ENCODE results near the gene DENND11. TPM values are rescaled to one million over a fixed set of nuclear protein-coding genes. Genes with fewer than 3 reads are reported as not detected.

The DENND11 gene
- total and polyA plus RNA-seq, 8 donors, result 5.1 to 24.3 (median 17.9) TPM

GRCh38 chr7:141710301-141710700, 8.3 kb upstream of the DENND11 start:
- DNase-seq (no peak), ATAC-seq (no peak), FAIRE-seq (no peak)
- Histone ChIP-seq H3K36me3 (no peaks in the 10 kb centered on the region), H3K4me3 (no peak overlapping the region), H3K27ac (no peak overlapping the region), H3K9me3 (no peaks in the 10 kb centered on the region), H3K4me1 (no peaks in the 10 kb centered on the region), H3K27me3 (no peaks in the 10 kb centered on the region)
- WGBS, 2 donors, result 48 to 49% methylated on average over 1 of the region's 1 CpG
- TF ChIP-seq CTCF (IDR thresholded peaks at IDR 0.05), result no peak
- intact Hi-C loops (cut with DNase I), result no loop called here

GRCh38 chr7:141709749-141710148, 7.8 kb upstream of the DENND11 start:
- WGBS, 2 donors, result 85 to 92% methylated on average over 4 of the region's 4 CpGs
- Histone ChIP-seq H3K36me3 (no peaks in the 10 kb centered on the region), H3K27ac (no peak overlapping the region), H3K4me3 (no peak overlapping the region), H3K27me3 (no peaks in the 10 kb centered on the region), H3K9me3 (no peaks in the 10 kb centered on the region), H3K4me1 (no peaks in the 10 kb centered on the region)
- DNase-seq (no peak), FAIRE-seq (no peak), ATAC-seq (no peak)
- TF ChIP-seq CTCF (IDR thresholded peaks at IDR 0.05), result no peak
- intact Hi-C loops (cut with DNase I), result no loop called here

- Histone ChIP-seq H3K36me3 (no peaks in the 10 kb centered on the region), H3K4me3 (no peak overlapping the region), H3K4me1 (no peaks in the 10 kb centered on the region), H3K27me3 (no peaks in the 10 kb centered on the region), H3K27ac (no peak overlapping the region), H3K9me3 (no peaks in the 10 kb centered on the region)
- WGBS, 2 donors, result 63 to 65% methylated on average over 2 of the region's 2 CpGs
- no peak for TF ChIP-seq CTCF (IDR thresholded peaks at IDR 0.05)
- FAIRE-seq (no peak), DNase-seq (no peak), ATAC-seq (no peak)
- intact Hi-C loops (cut with DNase I), result no loop called here
Observed at GRCh38 chr7:141709318-141709717, 7.4 kb upstream of the DENND11 start.

- Histone ChIP-seq H3K36me3 (no peaks in the 10 kb centered on the region), H3K27ac (no peak within 1 kb of the TSS), H3K9me3 (no peaks in the 10 kb centered on the region), H3K4me3 (no peak within 1 kb of the TSS), H3K27me3 (no peaks in the 10 kb centered on the region), H3K4me1 (peaks cover 0 to 3% (median 0%) of the 10 kb centered on the region in 3 donors)
- 87 to 89% methylated on average over 6 of the region's 6 CpGs for WGBS, 2 donors
- no peak for TF ChIP-seq CTCF (IDR thresholded peaks at IDR 0.05)
- intact Hi-C loops (cut with DNase I), result no loop called here
- FAIRE-seq (no peak), DNase-seq (no peak), ATAC-seq (no peak)
Observed at GRCh38 chr7:141708351-141708750, 6.4 kb upstream of the DENND11 start, which contains the start of gene WEE2. Gene WEE2 (plus strand): TSS chr7:141708353. CDS start chr7:141708759, 406 bp downstream.

- H3K27me3 ChIP-seq, result no peaks in the 10 kb centered on the region
- no peaks in the 10 kb centered on the region for H3K36me3 ChIP-seq
- ATAC-seq, result no peak
- no peak overlapping the region for H3K27ac ChIP-seq
- peaks cover 7 to 10% (median 7%) of the 10 kb centered on the region in 3 donors for H3K4me1 ChIP-seq
- no peak for TF ChIP-seq CTCF (IDR thresholded peaks at IDR 0.05)
- 78 to 81% methylated on average over 1 of the region's 1 CpG for WGBS, 2 donors
- H3K4me3 ChIP-seq, result no peak overlapping the region
- no peak for FAIRE-seq
- intact Hi-C loops (cut with DNase I), result no loop called here
- H3K9me3 ChIP-seq, result no peaks in the 10 kb centered on the region
- DNase-seq, result no peak
Observed at GRCh38 chr7:141706239-141707064, 4.5 kb upstream of the DENND11 start.

Measured in pancreas (tissue), 10 donors.